Caco-2 (cell line): Measurements from ENCODE around the gene ROS1. TPM values are rescaled to one million over a fixed set of nuclear protein-coding genes. Genes with fewer than 3 reads are reported as not detected.
A peak's percentile ranks its signal among the peaks of the same experiment; 100 is the strongest.

Source experiments
- BruUV-seq: library from RNA; stranded (reverse); fragments of 400-500 nt; replicated peaks from 2 replicates; lab custom pipeline; 2021; lab: Mats Ljungman, UMichigan
- CTCF ChIA-PET: fragments of 300-600 bp; sonication (Branson Sonifier 250); formaldehyde crosslinking; loops from one replicate; lab custom pipeline; 2022; ENCODE audit warnings: antibody characterized with exemption; lab: Charles Lee
- POLR2A ChIA-PET: fragments of 300-600 bp; sonication (Branson Sonifier 250); formaldehyde crosslinking; loops from one replicate; lab custom pipeline; 2022; ENCODE audit warnings: antibody characterized with exemption; lab: Charles Lee
- DNase-seq, 2 experiments: peaks; one replicate each; pipeline versions ENCODE4 v3.0.0 to v3.0.0-alpha.2; 2020 to 2022
- H3K27me3 ChIP-seq: replicated peaks from 2 replicates; pipeline ENCODE4 v1.6.0; 2011; ENCODE audit warnings: low read length; ENCODE audit not compliant: control insufficient read depth, insufficient read depth
- H3K36me3 ChIP-seq: 2 replicates; pipeline ENCODE4 v1.5.1; 2011; ENCODE audit warnings: low read length; ENCODE audit not compliant: control insufficient read depth, insufficient read depth
- H3K4me1 ChIP-seq: fragments of 250-450 bp; sonication (Bioruptor Pico); 2 replicates; pipeline ENCODE4 v1.5.1; 2020; ENCODE audit warnings: mild to moderate bottlenecking
- H3K4me3 ChIP-seq: 2 replicates; pipeline ENCODE4 v1.5.1; 2011; ENCODE audit warnings: low read depth, mild to moderate bottlenecking, control low read depth, low read length
- H3K9me3 ChIP-seq: fragments of 250-450 bp; sonication (Bioruptor Pico); 2 replicates; pipeline ENCODE4 v1.5.1; 2020; ENCODE audit warnings: mild to moderate bottlenecking, moderate library complexity
- H3K27ac Mint-ChIP-seq: one replicate; pipeline ENCODE4 v1.8.0; 2022; ENCODE audit warnings: mixed read lengths; ENCODE audit not compliant: unreplicated experiment
- H3K27me3 Mint-ChIP-seq: one replicate; pipeline ENCODE4 v1.8.0; 2022; ENCODE audit warnings: mixed read lengths; ENCODE audit not compliant: insufficient read depth, unreplicated experiment
- H3K36me3 Mint-ChIP-seq: one replicate; pipeline ENCODE4 v1.8.0; 2022; ENCODE audit warnings: mild to moderate bottlenecking, mixed read lengths; ENCODE audit not compliant: insufficient read depth, unreplicated experiment
- H3K4me1 Mint-ChIP-seq: one replicate; pipeline ENCODE4 v1.8.0; 2022; ENCODE audit warnings: low read depth, mixed read lengths; ENCODE audit not compliant: unreplicated experiment
- H3K4me3 Mint-ChIP-seq: one replicate; pipeline ENCODE4 v1.8.0; 2022; ENCODE audit warnings: mild to moderate bottlenecking, moderate library complexity, mixed read lengths; ENCODE audit not compliant: unreplicated experiment
- H3K9me3 Mint-ChIP-seq: one replicate; pipeline ENCODE4 v1.8.0; 2022; ENCODE audit warnings: mixed read lengths; ENCODE audit not compliant: unreplicated experiment
- intact Hi-C: fragments of 100-400 bp; cut with micrococcal nuclease; formaldehyde crosslinking; loops from one replicate; pipeline ENCODE4 v1.10.0; 2022; ENCODE audit not compliant: unreplicated experiment
- total RNA-seq: library from RNA; stranded (reverse); gene quantifications from 2 replicates; pipeline ENCODE4 v1.2.3, GENCODE V29; 2022
- TF ChIP-seq, protein P1 (sequence below), 2 experiments: fragments of 200-600 bp in 1 of 2; IDR thresholded peaks; 1 replicate in 1 of 2; 2 replicates in 1 of 2; pipeline versions ENCODE4 v1.5.1 to v1.8.0; 2011 to 2022; ENCODE audit warnings: antibody characterized with exemption in 1 of 2, control low read depth in 1 of 2, inconsistent platforms in 1 of 2, low read depth in 1 of 2, low read length in 1 of 2, mild to moderate bottlenecking in 1 of 2, moderate library complexity in 1 of 2; ENCODE audit not compliant: insufficient read depth in 1 of 2, severe bottlenecking in 1 of 2, unreplicated experiment in 1 of 2

The ROS1 gene
- total RNA-seq, 1 experiment from 2014 or later: 0.16 TPM

DNA sequence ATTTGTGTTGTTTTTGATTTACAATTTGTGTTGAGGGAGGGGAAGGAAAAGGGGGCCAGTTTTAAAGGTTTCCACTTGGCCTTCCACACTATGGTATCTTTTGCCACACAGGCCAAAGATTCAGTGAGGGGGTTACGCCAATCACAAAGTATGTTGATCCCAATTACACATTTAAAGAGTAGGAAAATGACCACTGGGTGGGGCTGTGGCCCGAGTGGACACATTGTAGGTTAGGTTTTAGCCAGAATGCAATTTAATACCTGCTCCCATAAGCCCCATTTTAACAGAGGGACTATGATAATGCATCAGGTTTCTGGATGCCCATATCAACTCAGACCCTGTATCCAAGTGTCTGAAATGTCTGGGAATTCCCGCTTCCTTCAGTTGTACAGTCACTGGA is 144.8 kb downstream of the ROS1 start:
- no TSS peak for BruUV-seq
- no peaks in the 10 kb centered on the region for H3K4me1 Mint-ChIP-seq
- DNase-seq: peak in 1 of 2 experiments; percentile 32

DNA sequence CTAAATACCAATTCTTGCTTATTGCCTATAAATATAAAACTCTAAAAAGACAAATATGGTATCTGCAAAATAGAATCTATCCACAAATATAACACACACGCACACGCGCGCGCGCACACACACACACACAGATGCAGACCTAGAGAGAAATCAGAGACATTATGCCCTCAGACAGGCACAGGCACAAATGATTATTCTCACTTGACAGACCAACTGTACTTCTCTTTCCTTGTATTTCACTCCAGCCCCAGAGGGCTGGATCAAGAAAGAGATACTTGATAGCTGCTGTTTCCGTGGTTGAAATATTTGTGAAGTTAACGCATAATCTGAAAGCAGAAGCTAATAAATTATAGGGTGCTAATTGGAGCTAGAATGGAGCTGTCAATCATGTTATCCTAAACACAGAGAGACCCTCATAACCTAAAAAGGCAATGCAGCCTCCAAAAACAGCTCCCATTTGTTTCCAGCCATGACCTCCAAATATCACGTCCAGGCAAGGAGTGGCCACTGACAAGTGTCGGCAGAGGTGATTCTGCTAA is 148.9 kb downstream of the ROS1 start:
- H3K9me3 Mint-ChIP-seq: no peaks in the 10 kb centered on the region
- BruUV-seq: no TSS peak
- no peaks in the 10 kb centered on the region for H3K36me3 Mint-ChIP-seq
- intact Hi-C loops: no loop called here
- no peak for DNase-seq
- ChIA-PET POLR2A (no interaction called here), CTCF (no interaction called here)
- TF ChIP-seq, protein P1, sequence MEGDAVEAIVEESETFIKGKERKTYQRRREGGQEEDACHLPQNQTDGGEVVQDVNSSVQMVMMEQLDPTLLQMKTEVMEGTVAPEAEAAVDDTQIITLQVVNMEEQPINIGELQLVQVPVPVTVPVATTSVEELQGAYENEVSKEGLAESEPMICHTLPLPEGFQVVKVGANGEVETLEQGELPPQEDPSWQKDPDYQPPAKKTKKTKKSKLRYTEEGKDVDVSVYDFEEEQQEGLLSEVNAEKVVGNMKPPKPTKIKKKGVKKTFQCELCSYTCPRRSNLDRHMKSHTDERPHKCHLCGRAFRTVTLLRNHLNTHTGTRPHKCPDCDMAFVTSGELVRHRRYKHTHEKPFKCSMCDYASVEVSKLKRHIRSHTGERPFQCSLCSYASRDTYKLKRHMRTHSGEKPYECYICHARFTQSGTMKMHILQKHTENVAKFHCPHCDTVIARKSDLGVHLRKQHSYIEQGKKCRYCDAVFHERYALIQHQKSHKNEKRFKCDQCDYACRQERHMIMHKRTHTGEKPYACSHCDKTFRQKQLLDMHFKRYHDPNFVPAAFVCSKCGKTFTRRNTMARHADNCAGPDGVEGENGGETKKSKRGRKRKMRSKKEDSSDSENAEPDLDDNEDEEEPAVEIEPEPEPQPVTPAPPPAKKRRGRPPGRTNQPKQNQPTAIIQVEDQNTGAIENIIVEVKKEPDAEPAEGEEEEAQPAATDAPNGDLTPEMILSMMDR (IDR thresholded peaks at IDR 0.05; ENCODE audit: insufficient read depth in 1 of 2, low read depth in 1 of 2, low read length in 1 of 2, severe bottlenecking in 1 of 2, unreplicated experiment in 1 of 2): no peak
- Histone ChIP-seq H3K27me3 (no peaks in the 10 kb centered on the region), H3K4me3 (no peak overlapping the region), H3K36me3 (no peaks in the 10 kb centered on the region), H3K4me1 (no peaks in the 10 kb centered on the region), H3K9me3 (no peaks in the 10 kb centered on the region)
- H3K27ac Mint-ChIP-seq: no peak overlapping the region
- H3K4me1 Mint-ChIP-seq: no peaks in the 10 kb centered on the region
- H3K27me3 Mint-ChIP-seq: peaks cover 27% of the 10 kb centered on the region
- H3K4me3 Mint-ChIP-seq: no peak overlapping the region

More for the DNA sequence above, 144.8 kb downstream of the ROS1 start:
- H3K27me3 ChIP-seq: no peaks in the 10 kb centered on the region
- H3K4me1 ChIP-seq: no peaks in the 10 kb centered on the region
- H3K36me3 Mint-ChIP-seq: no peaks in the 10 kb centered on the region
- no peaks in the 10 kb centered on the region for H3K9me3 ChIP-seq
- H3K9me3 Mint-ChIP-seq: no peaks in the 10 kb centered on the region
- peaks cover 13% of the 10 kb centered on the region for H3K27me3 Mint-ChIP-seq
- H3K4me3 ChIP-seq: no peak overlapping the region
- no peaks in the 10 kb centered on the region for H3K36me3 ChIP-seq
- POLR2A ChIA-PET: no interaction called here
- TF ChIP-seq, protein P1 (IDR thresholded peaks at IDR 0.05; ENCODE audit: insufficient read depth in 1 of 2, low read depth in 1 of 2, low read length in 1 of 2, severe bottlenecking in 1 of 2, unreplicated experiment in 1 of 2): peak in 1 of 2 experiments; percentile 31
- no peak overlapping the region for H3K4me3 Mint-ChIP-seq
- H3K27ac Mint-ChIP-seq: no peak overlapping the region
- intact Hi-C loops: loop anchor here (1.0 kb wide), 1 partner anchor 36 kb away; no protein-coding TSS in a partner anchor
- CTCF ChIA-PET: interaction anchor here (0.7 kb wide), 1 partner anchor 15 kb away, joined by 3 read pairs; the partner anchor contains the start of gene VGLL2

DNA sequence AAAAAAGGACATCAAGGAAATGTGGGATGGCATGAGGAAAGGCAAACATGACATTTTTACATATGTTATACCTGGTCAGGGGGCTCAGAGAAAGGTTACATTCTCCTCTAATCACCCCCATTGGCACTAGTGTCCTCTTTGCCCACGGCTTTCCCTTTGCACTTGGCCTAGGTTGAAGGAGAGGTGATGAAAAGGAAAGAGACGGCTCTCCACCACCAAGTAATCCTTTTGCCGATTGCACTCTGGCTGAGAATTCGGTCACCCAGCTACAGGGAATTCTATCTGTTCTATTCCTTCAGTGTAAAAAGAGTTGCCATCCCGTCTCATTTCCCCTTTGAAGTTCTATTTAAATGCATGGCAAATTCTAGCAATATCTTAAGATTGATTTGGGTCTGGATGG is 150.0 kb downstream of the ROS1 start:
- CTCF ChIA-PET: no interaction called here
- no peak for DNase-seq
- H3K27ac Mint-ChIP-seq: no peak overlapping the region
- H3K9me3 ChIP-seq: no peaks in the 10 kb centered on the region
- BruUV-seq: no TSS peak
- H3K4me1 ChIP-seq: no peaks in the 10 kb centered on the region
- H3K4me1 Mint-ChIP-seq: no peaks in the 10 kb centered on the region
- POLR2A ChIA-PET: no interaction called here
- no peak overlapping the region for H3K4me3 Mint-ChIP-seq
- TF ChIP-seq, protein P1 (IDR thresholded peaks at IDR 0.05; ENCODE audit: insufficient read depth in 1 of 2, low read depth in 1 of 2, low read length in 1 of 2, severe bottlenecking in 1 of 2, unreplicated experiment in 1 of 2): no peak
- no peak overlapping the region for H3K4me3 ChIP-seq
- peaks cover 27% of the 10 kb centered on the region for H3K27me3 Mint-ChIP-seq
- H3K27me3 ChIP-seq: no peaks in the 10 kb centered on the region
- H3K36me3 Mint-ChIP-seq: no peaks in the 10 kb centered on the region
- no peaks in the 10 kb centered on the region for H3K9me3 Mint-ChIP-seq
- no peaks in the 10 kb centered on the region for H3K36me3 ChIP-seq
- intact Hi-C loops: no loop called here
